ENCODE measurements around the gene SIK3. TPM values are rescaled to one million over a fixed set of nuclear protein-coding genes. Genes with fewer than 3 reads are reported as not detected.
"Not testable (repeated sequence)": the region's sequence is repeated elsewhere in the genome, so short reads cannot be mapped to it uniquely, and the experiment has no call there.

Gene SIK3
- polyA plus RNA-seq, 1 experiment, result 9.0 TPM

DNA sequence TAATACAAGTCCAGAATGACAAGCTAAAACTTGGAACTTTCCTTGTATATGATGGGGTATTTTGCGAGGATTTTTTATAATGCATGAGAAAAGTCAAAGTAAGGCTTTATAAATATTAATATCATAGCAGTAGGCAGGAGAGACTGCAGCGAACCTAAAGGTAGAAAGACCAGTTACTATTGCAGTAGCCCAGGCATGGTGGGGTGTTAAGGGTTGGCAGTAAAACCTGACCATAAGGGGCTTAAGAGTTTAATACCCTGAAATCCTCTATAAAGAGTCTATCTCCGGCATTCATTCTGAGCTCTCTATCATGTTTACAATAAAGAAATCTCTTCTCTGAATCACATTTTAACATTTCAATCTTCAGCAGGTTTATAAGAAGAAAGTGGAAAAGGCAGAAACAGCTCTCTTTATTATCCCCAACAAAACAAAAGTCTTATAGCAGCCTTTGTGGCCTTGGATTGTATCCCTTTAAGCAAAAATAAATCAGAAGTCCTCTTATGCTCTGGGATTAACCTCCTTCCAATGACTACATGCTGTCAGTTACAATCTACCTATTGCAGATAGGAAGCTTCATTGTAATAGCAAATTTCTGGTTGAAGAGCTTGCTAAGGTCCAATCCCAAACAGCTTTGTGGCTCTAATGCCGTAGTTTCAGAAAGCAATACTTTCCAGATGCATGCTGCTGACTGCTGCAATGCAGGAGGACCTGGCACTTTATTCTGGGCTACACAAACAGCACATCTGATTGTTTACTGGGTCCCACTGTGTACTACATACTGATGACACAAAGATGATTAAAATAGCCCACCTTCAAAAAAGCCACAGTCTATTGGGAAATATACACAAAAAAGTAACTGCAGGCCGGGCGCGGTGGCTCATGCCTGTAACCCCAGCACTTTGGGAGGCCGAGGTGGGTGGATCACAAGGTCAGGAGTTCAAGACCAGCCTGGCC is 45.8 kb downstream of the SIK3 start:
- ChIA-PET CTCF (interaction anchor here (0.9 kb wide), 1 partner anchor 172 kb away, joined by 3 read pairs; no protein-coding TSS in a partner anchor), POLR2A (interaction anchor here (0.5 to 0.6 kb wide), 2 partner anchors 14 to 25 kb away, joined by 3 read pairs; no protein-coding TSS in a partner anchor)
- H3K9me3 ChIP-seq (ENCODE audit: control insufficient read depth, insufficient read depth, low read length), result no peaks in the 10 kb centered on the region
- no peak for DNase-seq (ENCODE audit: low read depth, low spot score)
- no peak overlapping the region for H3K4me3 ChIP-seq (ENCODE audit: low read depth, low read length)
- H3K27ac ChIP-seq (ENCODE audit: low read depth, low read length), result no peak overlapping the region
- TF ChIP-seq, protein P1, sequence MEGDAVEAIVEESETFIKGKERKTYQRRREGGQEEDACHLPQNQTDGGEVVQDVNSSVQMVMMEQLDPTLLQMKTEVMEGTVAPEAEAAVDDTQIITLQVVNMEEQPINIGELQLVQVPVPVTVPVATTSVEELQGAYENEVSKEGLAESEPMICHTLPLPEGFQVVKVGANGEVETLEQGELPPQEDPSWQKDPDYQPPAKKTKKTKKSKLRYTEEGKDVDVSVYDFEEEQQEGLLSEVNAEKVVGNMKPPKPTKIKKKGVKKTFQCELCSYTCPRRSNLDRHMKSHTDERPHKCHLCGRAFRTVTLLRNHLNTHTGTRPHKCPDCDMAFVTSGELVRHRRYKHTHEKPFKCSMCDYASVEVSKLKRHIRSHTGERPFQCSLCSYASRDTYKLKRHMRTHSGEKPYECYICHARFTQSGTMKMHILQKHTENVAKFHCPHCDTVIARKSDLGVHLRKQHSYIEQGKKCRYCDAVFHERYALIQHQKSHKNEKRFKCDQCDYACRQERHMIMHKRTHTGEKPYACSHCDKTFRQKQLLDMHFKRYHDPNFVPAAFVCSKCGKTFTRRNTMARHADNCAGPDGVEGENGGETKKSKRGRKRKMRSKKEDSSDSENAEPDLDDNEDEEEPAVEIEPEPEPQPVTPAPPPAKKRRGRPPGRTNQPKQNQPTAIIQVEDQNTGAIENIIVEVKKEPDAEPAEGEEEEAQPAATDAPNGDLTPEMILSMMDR (IDR thresholded peaks at IDR 0.05; ENCODE audit: low read depth, low read length), result no peak
- H3K27me3 ChIP-seq (ENCODE audit: control insufficient read depth, insufficient read depth, low read length), result no peaks in the 10 kb centered on the region

DNA sequence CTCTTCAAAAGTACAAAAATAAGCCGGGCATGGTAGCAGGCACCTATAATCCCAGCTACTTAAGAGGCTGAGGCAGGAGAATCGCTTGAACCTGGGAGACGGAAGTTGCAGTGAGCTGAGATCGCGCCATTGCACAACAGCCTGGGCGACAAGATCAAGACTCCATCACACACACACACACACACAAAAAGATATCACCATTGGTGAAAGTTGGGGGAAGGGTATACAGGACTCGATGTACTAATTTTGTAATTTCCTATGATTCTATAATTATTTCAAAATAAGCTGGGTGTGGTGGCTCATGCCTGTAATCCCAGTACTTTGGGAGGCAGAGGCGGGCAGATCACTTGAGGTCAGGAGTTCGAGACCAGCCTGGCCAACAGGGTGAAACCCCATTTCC is 48.1 kb downstream of the SIK3 start:
- CTCF ChIA-PET; H3K4me3 ChIP-seq (ENCODE audit: low read depth, low read length); H3K27ac ChIP-seq (ENCODE audit: low read depth, low read length); POLR2A ChIA-PET; H3K27me3 ChIP-seq (ENCODE audit: control insufficient read depth, insufficient read depth, low read length); H3K9me3 ChIP-seq (ENCODE audit: control insufficient read depth, insufficient read depth, low read length); DNase-seq (ENCODE audit: low read depth, low spot score): not testable (repeated sequence)

DNA sequence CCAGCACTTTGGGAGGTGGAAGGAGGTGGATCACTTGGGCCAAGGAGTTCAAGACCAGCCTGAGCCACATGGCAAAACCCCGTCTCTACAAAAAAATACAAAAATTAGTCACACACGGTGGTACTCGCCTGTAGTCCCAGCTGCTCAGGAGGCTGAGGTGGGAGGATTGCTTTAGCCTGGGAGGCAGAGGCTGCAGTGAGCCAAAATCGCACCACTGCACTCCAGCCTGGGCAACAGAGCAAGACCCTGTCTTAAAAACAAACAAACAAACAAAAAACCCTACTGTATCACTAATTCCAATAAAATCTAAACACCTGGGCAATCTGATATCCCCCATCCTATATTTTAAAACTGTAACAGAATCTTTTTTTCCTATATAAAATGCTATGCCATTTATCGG is 51.6 kb downstream of the SIK3 start:
- CTCF ChIA-PET, result interaction anchor here (1.4 kb wide), 1 partner anchor 60 kb away, joined by 5 read pairs; no protein-coding TSS in a partner anchor
- H3K27ac ChIP-seq (ENCODE audit: low read depth, low read length); H3K4me3 ChIP-seq (ENCODE audit: low read depth, low read length); H3K27me3 ChIP-seq (ENCODE audit: control insufficient read depth, insufficient read depth, low read length); DNase-seq (ENCODE audit: low read depth, low spot score); H3K9me3 ChIP-seq (ENCODE audit: control insufficient read depth, insufficient read depth, low read length); POLR2A ChIA-PET: not testable (repeated sequence)

DNA sequence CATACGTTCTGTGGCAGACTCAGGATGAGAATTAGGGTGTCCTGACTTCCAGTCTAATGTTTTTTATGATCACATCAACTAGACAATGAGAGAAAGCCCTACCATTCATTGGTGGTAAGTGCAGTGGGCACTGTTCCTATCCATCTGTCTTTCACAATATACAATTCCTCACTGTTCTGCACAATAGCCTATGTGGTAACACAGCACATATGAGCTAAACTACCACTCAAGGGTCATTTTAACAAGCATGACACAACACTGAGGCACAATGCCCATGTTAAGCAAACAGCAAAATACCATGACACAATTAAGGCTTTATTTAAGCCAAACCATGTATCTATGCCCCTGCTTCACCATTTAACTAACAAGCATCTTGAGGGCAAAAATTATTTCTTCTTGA is 52.3 kb downstream of the SIK3 start:
- Histone ChIP-seq H3K9me3 (ENCODE audit: control insufficient read depth, insufficient read depth, low read length) (no peaks in the 10 kb centered on the region), H3K27ac (ENCODE audit: low read depth, low read length) (no peak overlapping the region), H3K27me3 (ENCODE audit: control insufficient read depth, insufficient read depth, low read length) (no peaks in the 10 kb centered on the region), H3K4me3 (ENCODE audit: low read depth, low read length) (no peak overlapping the region)
- DNase-seq (ENCODE audit: low read depth, low spot score), result no peak
- TF ChIP-seq, protein P1 (IDR thresholded peaks at IDR 0.05; ENCODE audit: low read depth, low read length), result no peak
- ChIA-PET POLR2A (interaction anchor here (0.5 kb wide), 1 partner anchor 49 kb away, joined by 4 read pairs; no protein-coding TSS in a partner anchor), CTCF (interaction anchor here (0.6 to 1.4 kb wide), 2 partner anchors 52 to 60 kb away, joined by 5 read pairs; partner anchors contain the start of gene SIK3)

DNA sequence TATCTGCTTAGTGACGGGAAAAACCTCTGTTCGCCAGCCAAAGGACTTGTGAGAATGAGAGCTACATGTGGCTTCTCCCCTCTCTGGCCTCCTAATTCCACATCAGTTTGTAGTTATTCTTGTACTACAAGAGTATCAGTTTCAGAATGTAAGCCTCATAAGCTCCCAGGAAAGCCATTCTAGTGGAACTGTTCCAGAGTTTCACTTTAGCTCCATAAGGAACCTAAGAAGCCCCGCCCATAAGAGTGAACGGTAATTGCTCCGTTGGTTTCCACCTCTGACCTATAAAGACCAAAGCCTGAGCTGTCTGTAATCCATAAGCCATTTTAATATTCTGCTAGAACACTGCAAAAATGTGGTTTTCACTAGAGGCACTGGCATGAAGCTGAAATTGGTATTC is 53.0 kb downstream of the SIK3 start:
- Histone ChIP-seq H3K9me3 (ENCODE audit: control insufficient read depth, insufficient read depth, low read length) (no peaks in the 10 kb centered on the region), H3K27ac (ENCODE audit: low read depth, low read length) (no peak overlapping the region), H3K4me3 (ENCODE audit: low read depth, low read length) (no peak overlapping the region), H3K27me3 (ENCODE audit: control insufficient read depth, insufficient read depth, low read length) (no peaks in the 10 kb centered on the region)
- CTCF ChIA-PET, result interaction anchor here (1.4 kb wide), 1 partner anchor 61 kb away, joined by 5 read pairs; no protein-coding TSS in a partner anchor
- TF ChIP-seq, protein P1 (IDR thresholded peaks at IDR 0.05; ENCODE audit: low read depth, low read length), result no peak
- POLR2A ChIA-PET, result no interaction called here
- DNase-seq (ENCODE audit: low read depth, low spot score), result peak; percentile 15
